ENCODE results near the gene FBXL17.

The FBXL17 gene

DNA sequence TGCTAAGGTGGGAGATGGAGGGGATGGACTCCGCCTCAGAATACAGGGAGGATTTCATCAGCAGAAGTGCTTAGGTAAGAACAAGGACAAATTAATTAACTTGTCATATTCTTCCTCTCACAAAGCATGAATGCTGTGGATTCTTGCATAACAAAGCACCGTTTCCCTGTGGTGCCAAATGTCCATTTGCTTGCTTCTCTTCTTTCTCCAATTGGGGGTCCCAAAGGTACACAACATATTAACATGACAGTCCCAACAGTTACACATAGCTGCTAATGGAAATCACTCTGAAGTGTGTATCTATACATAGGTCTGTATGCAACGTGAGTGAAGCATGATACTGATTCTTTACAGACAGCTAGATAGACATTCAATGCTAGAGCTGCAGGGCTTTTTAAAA is 564.5 kb downstream of the FBXL17 start:
- Histone ChIP-seq H3K9me2 (replicated peaks; ENCODE audit: low read depth, low read length) (no peaks in the 10 kb centered on the region), H2AFZ (ENCODE audit: low read length) (no peak overlapping the region), H3K36me3 (ENCODE audit: insufficient read depth, low read length) (no peaks in the 10 kb centered on the region), H3F3A (ENCODE audit: low read depth) (no peaks in the 10 kb centered on the region), H3K9ac (ENCODE audit: low read depth, low read length, poor library complexity, severe bottlenecking) (no peak overlapping the region), H3K79me2 (ENCODE audit: insufficient read depth, low read length) (no peaks in the 10 kb centered on the region), H4K20me1 (ENCODE audit: insufficient read depth, low read length, poor library complexity, severe bottlenecking) (no peaks in the 10 kb centered on the region), H3K4me1 (ENCODE audit: insufficient read depth, low read length, poor library complexity, severe bottlenecking) (no peaks in the 10 kb centered on the region), H3K27me3 (ENCODE audit: insufficient read depth, low read length, poor library complexity, severe bottlenecking) (no peaks in the 10 kb centered on the region), H3K9me3 (ENCODE audit: insufficient read depth, low read depth, low read length) (no peaks in the 10 kb centered on the region), H3K4me3 (ENCODE audit: low read length, poor library complexity, severe bottlenecking) (no peak overlapping the region), H3K4me2 (ENCODE audit: low read depth, low read length, poor library complexity, severe bottlenecking) (no peak overlapping the region)
- TF ChIP-seq EZH2phosphoT487 (IDR thresholded peaks at IDR 0.05; ENCODE audit: borderline replicate concordance) (no peak), CTCF (conservative IDR thresholded peaks at IDR 0.05; ENCODE audit: low read length) (no peak)

- Histone ChIP-seq H3K4me2 (ENCODE audit: low read depth, low read length, poor library complexity, severe bottlenecking) (no peak overlapping the region), H3K79me2 (ENCODE audit: insufficient read depth, low read length) (no peaks in the 10 kb centered on the region), H3K9ac (ENCODE audit: low read depth, low read length, poor library complexity, severe bottlenecking) (no peak overlapping the region), H2AFZ (ENCODE audit: low read length) (no peak overlapping the region), H3K9me3 (ENCODE audit: insufficient read depth, low read depth, low read length) (no peaks in the 10 kb centered on the region), H3K4me3 (ENCODE audit: low read length, poor library complexity, severe bottlenecking) (no peak overlapping the region), H3K36me3 (ENCODE audit: insufficient read depth, low read length) (no peaks in the 10 kb centered on the region), H3K27me3 (ENCODE audit: insufficient read depth, low read length, poor library complexity, severe bottlenecking) (no peaks in the 10 kb centered on the region), H3F3A (ENCODE audit: low read depth) (no peaks in the 10 kb centered on the region), H3K4me1 (ENCODE audit: insufficient read depth, low read length, poor library complexity, severe bottlenecking) (no peaks in the 10 kb centered on the region), H4K20me1 (ENCODE audit: insufficient read depth, low read length, poor library complexity, severe bottlenecking) (no peaks in the 10 kb centered on the region), H3K9me2 (replicated peaks; ENCODE audit: low read depth, low read length) (no peaks in the 10 kb centered on the region)
- TF ChIP-seq CTCF (conservative IDR thresholded peaks at IDR 0.05; ENCODE audit: low read length) (no peak), EZH2phosphoT487 (IDR thresholded peaks at IDR 0.05; ENCODE audit: borderline replicate concordance) (no peak)
Measured at GRCh38 chr5:107815109-107815508, 566.8 kb downstream of the FBXL17 start.

DNA sequence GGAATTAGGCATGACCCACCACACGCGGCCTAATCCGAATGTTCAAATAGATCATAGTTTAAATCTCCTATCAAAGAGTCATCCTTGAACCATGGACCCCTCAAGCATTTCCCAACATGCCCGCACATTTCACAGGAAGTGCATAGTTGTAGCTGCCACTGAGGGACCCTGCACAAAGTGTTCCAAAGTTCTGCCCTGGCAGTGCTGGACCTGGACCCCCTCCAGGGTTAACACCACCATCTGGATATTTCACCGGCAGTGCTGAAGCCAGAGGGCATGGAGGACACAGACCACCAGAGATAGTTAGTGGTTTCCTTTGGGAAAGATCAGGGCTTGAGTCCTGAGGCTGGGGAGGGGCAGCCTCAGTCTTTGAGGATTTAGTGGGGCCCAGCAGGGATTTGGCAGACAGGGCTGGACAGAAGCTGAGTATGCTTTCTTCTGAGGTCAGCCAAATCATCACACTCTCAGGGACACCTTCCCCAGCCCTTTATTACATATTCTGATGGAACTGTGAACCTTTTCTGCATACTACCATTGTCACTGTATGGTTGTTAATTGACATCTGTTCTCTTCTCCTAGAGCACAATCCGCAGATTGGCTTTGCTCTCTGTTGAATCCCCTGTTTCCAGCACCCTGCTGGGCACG is 567.6 kb downstream of the FBXL17 start:
- H3K4me2 ChIP-seq (ENCODE audit: low read depth, low read length, poor library complexity, severe bottlenecking) = no peak overlapping the region
- no peak for TF ChIP-seq EZH2phosphoT487 (IDR thresholded peaks at IDR 0.05; ENCODE audit: borderline replicate concordance)
- TF ChIP-seq CTCF (conservative IDR thresholded peaks at IDR 0.05; ENCODE audit: low read length) = no peak
- no peaks in the 10 kb centered on the region for H3K27me3 ChIP-seq (ENCODE audit: insufficient read depth, low read length, poor library complexity, severe bottlenecking)
- H3K4me3 ChIP-seq (ENCODE audit: low read length, poor library complexity, severe bottlenecking) = no peak overlapping the region
- no peak overlapping the region for H2AFZ ChIP-seq (ENCODE audit: low read length)
- no peaks in the 10 kb centered on the region for H3K79me2 ChIP-seq (ENCODE audit: insufficient read depth, low read length)
- H3K9me2 ChIP-seq (replicated peaks; ENCODE audit: low read depth, low read length) = no peaks in the 10 kb centered on the region
- no peaks in the 10 kb centered on the region for H3K36me3 ChIP-seq (ENCODE audit: insufficient read depth, low read length)
- H3K9me3 ChIP-seq (ENCODE audit: insufficient read depth, low read depth, low read length) = no peaks in the 10 kb centered on the region
- no peaks in the 10 kb centered on the region for H3F3A ChIP-seq (ENCODE audit: low read depth)
- no peaks in the 10 kb centered on the region for H3K4me1 ChIP-seq (ENCODE audit: insufficient read depth, low read length, poor library complexity, severe bottlenecking)
- H4K20me1 ChIP-seq (ENCODE audit: insufficient read depth, low read length, poor library complexity, severe bottlenecking) = no peaks in the 10 kb centered on the region
- no peak overlapping the region for H3K9ac ChIP-seq (ENCODE audit: low read depth, low read length, poor library complexity, severe bottlenecking)
